CD4-positive, CD25-positive, alpha-beta regulatory T cell (primary cell): ENCODE data around the gene ACY1. TPM values are rescaled to one million over a fixed set of nuclear protein-coding genes. Genes with fewer than 3 reads are reported as not detected.

Experiments
- ATAC-seq, 2 donors: fragments of 150-1000 bp; cut with Tn5 transposase; one replicate each; pipeline ENCODE4 v1.10.0; 2021; ENCODE audit warnings: low read depth in 2 of 2, moderate number of reproducible peaks in 2 of 2, moderate library complexity in 1 of 2
- DNase-seq, 3 donors: peaks; one replicate each; pipeline versions ENCODE4 v3.0.0 to v3.0.0-alpha.2; 2012 to 2022; ENCODE audit warnings: mixed read lengths in 1 of 3
- H3K27ac ChIP-seq: one replicate; pipeline ENCODE4 v1.7.0; 2013; ENCODE audit warnings: mild to moderate bottlenecking, low read length; ENCODE audit not compliant: insufficient read depth, poor library complexity, severe bottlenecking
- H3K27me3 ChIP-seq: one replicate; pipeline ENCODE4 v1.7.0; 2013; ENCODE audit warnings: low read length; ENCODE audit not compliant: control insufficient read depth, insufficient read depth
- H3K36me3 ChIP-seq: one replicate; pipeline ENCODE4 v1.7.0; 2013; ENCODE audit warnings: mild to moderate bottlenecking, low read length, moderate library complexity; ENCODE audit not compliant: control insufficient read depth, insufficient read depth
- H3K4me1 ChIP-seq: 2 replicates; pipeline ENCODE4 v1.7.0; 2013; ENCODE audit warnings: mild to moderate bottlenecking, low read length; ENCODE audit not compliant: insufficient read depth, control insufficient read depth, poor library complexity, severe bottlenecking
- H3K4me3 ChIP-seq: one replicate; pipeline ENCODE4 v1.7.0; 2013; ENCODE audit warnings: low read depth, mild to moderate bottlenecking, low read length, moderate library complexity
- H3K9me3 ChIP-seq, 2 experiments: 1 replicate in 1 of 2; 2 replicates in 1 of 2; pipeline ENCODE4 v1.7.0; 2013; ENCODE audit warnings: low read length in 2 of 2, mild to moderate bottlenecking in 1 of 2, moderate library complexity in 1 of 2; ENCODE audit not compliant: control insufficient read depth in 2 of 2
- H3K27ac Mint-ChIP-seq, 3 donors: one replicate each; pipeline ENCODE4 v1.8.0; 2020 to 2022; ENCODE audit warnings: mild to moderate bottlenecking in 3 of 3, mixed read lengths in 3 of 3, moderate library complexity in 2 of 3
- H3K27me3 Mint-ChIP-seq: one replicate; pipeline ENCODE4 v1.8.0; 2022; ENCODE audit warnings: mild to moderate bottlenecking, mixed read lengths
- H3K36me3 Mint-ChIP-seq: one replicate; pipeline ENCODE4 v1.8.0; 2020; ENCODE audit warnings: mixed read lengths
- H3K4me1 Mint-ChIP-seq, 4 donors: one replicate each; pipeline ENCODE4 v1.8.0; 2020 to 2022; ENCODE audit warnings: mixed read lengths in 4 of 4, mild to moderate bottlenecking in 1 of 4
- H3K4me3 Mint-ChIP-seq, 4 donors: one replicate each; pipeline ENCODE4 v1.8.0; 2020 to 2022; ENCODE audit warnings: mild to moderate bottlenecking in 4 of 4, mixed read lengths in 4 of 4, moderate library complexity in 3 of 4
- H3K9me3 Mint-ChIP-seq, 7 donors: one replicate each; pipeline ENCODE4 v1.8.0; 2020 to 2022; ENCODE audit warnings: mixed read lengths in 7 of 7, mild to moderate bottlenecking in 3 of 7, moderate library complexity in 2 of 7
- polyA plus RNA-seq, 4 donors: library from polyadenylated mRNA; unstranded; fragments of 300-500 nt; fragmentation: Illumina TruSeq; gene quantifications; one replicate each; pipeline ENCODE4 v1.2.3, GENCODE V29; 2021
- total RNA-seq: library from RNA; stranded (reverse); gene quantifications from one replicate; pipeline ENCODE4 v1.2.3, GENCODE V29; 2022

The ACY1 gene
- total and polyA plus RNA-seq, 5 donors from 2014 or later, result 6.4 to 14.7 (median 10.9) TPM

DNA sequence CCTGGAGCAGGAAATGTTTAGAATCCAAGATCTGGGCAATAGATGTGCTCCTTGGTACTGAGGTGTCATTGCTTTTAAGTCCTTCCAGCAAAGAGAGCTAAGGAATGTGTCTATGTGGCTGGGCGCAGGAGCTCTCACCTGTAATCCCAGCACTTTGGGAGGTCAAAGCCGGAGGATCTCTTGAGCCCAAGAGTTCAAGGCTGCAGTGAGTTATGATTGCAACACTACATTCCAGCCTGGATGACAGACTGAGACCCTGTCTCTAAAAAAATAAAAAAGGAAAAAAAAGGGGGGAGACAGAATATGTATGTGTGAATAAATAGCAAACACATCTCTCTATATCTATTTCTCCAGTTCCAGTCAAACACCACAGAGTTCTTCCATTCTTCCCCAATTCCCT lies 32.4 kb upstream of the ACY1 start:
- ATAC-seq (no peak), DNase-seq (no peak)
- H3K4me1 ChIP-seq, result peaks cover 2% of the 10 kb centered on the region
- no peak overlapping the region for H3K27ac Mint-ChIP-seq
- H3K4me3 ChIP-seq, result no peak overlapping the region
- peaks cover 11% of the 10 kb centered on the region for H3K27me3 ChIP-seq
- H3K27me3 Mint-ChIP-seq, result peaks cover 17% of the 10 kb centered on the region
- H3K9me3 ChIP-seq, result no peaks in the 10 kb centered on the region
- H3K36me3 Mint-ChIP-seq, result peaks cover 7% of the 10 kb centered on the region
- H3K4me3 Mint-ChIP-seq, result no peak overlapping the region
- no peaks in the 10 kb centered on the region for H3K36me3 ChIP-seq
- no peak overlapping the region for H3K27ac ChIP-seq
- H3K4me1 Mint-ChIP-seq, result peaks cover 0 to 4% (median 2%) of the 10 kb centered on the region in 4 donors
- H3K9me3 Mint-ChIP-seq, result peaks cover 0 to 2% (median 0%) of the 10 kb centered on the region in 7 donors

DNA sequence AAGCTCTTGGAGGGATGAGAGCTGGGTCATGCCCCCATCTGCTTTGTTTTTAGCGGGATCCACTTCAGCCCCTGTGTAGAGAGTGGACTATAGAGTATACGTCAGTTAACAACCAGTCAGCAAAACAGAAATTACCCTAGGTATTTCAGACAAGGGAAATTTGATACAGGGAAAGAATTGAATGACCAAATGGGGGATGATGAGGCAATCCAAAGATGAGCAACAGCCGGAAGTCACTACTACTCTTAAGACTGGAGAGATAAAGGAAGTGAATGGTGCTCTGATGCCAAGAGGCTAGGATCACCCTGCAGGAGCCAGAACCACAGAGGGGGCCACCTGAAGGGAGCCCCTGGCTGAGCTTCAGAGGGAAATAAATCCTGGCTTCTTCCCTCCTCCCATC lies 29.9 kb upstream of the ACY1 start:
- DNase-seq, result no peak
- peaks cover 11% of the 10 kb centered on the region for H3K27me3 ChIP-seq
- peak overlapping the region in 1 of 4 donors; percentile 70 for H3K4me3 Mint-ChIP-seq
- ATAC-seq, result no peak
- H3K27ac Mint-ChIP-seq, result no peak overlapping the region
- H3K27ac ChIP-seq, result no peak overlapping the region
- no peak overlapping the region for H3K4me3 ChIP-seq
- H3K27me3 Mint-ChIP-seq, result peaks cover 24% of the 10 kb centered on the region
- peaks cover 0 to 2% (median 0%) of the 10 kb centered on the region in 7 donors for H3K9me3 Mint-ChIP-seq
- no peaks in the 10 kb centered on the region for H3K9me3 ChIP-seq
- no peaks in the 10 kb centered on the region for H3K36me3 ChIP-seq
- H3K4me1 Mint-ChIP-seq, result peaks cover 0 to 8% (median 2%) of the 10 kb centered on the region in 4 donors
- H3K36me3 Mint-ChIP-seq, result peaks cover 5% of the 10 kb centered on the region
- H3K4me1 ChIP-seq, result peaks cover 11% of the 10 kb centered on the region

DNA sequence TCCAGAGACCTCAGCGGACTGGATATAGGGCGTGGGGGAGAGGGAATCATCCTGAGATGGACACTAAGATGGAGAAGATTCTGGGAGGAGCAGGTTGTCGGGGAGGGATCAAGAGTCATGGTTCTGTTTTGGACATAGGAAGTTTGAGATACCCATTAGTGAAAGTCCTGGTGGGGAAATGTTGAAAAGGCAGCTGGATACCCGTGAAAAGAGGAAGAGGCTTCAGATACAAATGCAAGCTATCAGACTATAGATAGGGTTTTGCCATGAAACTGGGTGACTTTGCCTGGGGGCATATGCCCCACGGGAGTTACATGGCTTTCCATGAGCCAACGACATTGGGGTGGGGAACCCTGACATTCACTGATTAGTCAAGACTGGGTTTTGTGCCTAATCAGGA lies 29.2 kb upstream of the ACY1 start:
- Mint-ChIP-seq H3K4me1 (peaks cover 0 to 8% (median 2%) of the 10 kb centered on the region in 4 donors), H3K27me3 (peaks cover 24% of the 10 kb centered on the region), H3K9me3 (peaks cover 0 to 2% (median 0%) of the 10 kb centered on the region in 7 donors), H3K4me3 (peak overlapping the region in 2 of 4 donors; percentile 24 to 44), H3K27ac (peak overlapping the region in 1 of 3 donors; percentile 11), H3K36me3 (peaks cover 4% of the 10 kb centered on the region)
- no peak for ATAC-seq
- no peak for DNase-seq
- Histone ChIP-seq H3K4me3 (no peak overlapping the region), H3K4me1 (peaks cover 11% of the 10 kb centered on the region), H3K27ac (no peak overlapping the region), H3K27me3 (peaks cover 11% of the 10 kb centered on the region), H3K9me3 (no peaks in the 10 kb centered on the region), H3K36me3 (no peaks in the 10 kb centered on the region)

DNA sequence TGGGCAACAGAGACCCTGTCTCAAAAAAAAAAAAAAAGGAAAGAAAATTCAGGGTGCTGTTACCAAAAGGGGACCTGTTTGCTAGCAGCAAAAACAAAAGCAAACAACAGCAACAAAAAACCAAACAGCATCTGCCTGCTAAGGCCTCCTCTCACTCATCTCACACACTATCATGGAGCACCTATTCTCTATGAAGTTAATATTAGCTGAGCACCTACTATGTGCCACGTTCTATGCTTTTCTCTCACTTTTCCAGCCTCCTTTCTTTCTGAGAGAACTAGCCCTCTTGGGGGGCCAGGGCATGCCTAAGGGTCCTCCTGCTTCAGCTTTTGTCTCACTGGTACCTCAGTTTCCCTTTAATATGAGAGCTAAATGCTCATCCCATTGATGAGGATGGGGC lies 28.6 kb upstream of the ACY1 start:
- no peaks in the 10 kb centered on the region for H3K36me3 ChIP-seq
- H3K27ac ChIP-seq, result no peak overlapping the region
- H3K9me3 ChIP-seq, result no peaks in the 10 kb centered on the region
- no peak overlapping the region for H3K27ac Mint-ChIP-seq
- H3K27me3 ChIP-seq, result peaks cover 11% of the 10 kb centered on the region
- peaks cover 0 to 2% (median 0%) of the 10 kb centered on the region in 7 donors for H3K9me3 Mint-ChIP-seq
- H3K4me1 ChIP-seq, result peaks cover 11% of the 10 kb centered on the region
- DNase-seq (no peak), ATAC-seq (no peak)
- no peak overlapping the region for H3K4me3 ChIP-seq
- H3K36me3 Mint-ChIP-seq, result peaks cover 4% of the 10 kb centered on the region
- no peak overlapping the region for H3K4me3 Mint-ChIP-seq
- H3K27me3 Mint-ChIP-seq, result peaks cover 24% of the 10 kb centered on the region
- H3K4me1 Mint-ChIP-seq, result peaks cover 0 to 8% (median 2%) of the 10 kb centered on the region in 4 donors

DNA sequence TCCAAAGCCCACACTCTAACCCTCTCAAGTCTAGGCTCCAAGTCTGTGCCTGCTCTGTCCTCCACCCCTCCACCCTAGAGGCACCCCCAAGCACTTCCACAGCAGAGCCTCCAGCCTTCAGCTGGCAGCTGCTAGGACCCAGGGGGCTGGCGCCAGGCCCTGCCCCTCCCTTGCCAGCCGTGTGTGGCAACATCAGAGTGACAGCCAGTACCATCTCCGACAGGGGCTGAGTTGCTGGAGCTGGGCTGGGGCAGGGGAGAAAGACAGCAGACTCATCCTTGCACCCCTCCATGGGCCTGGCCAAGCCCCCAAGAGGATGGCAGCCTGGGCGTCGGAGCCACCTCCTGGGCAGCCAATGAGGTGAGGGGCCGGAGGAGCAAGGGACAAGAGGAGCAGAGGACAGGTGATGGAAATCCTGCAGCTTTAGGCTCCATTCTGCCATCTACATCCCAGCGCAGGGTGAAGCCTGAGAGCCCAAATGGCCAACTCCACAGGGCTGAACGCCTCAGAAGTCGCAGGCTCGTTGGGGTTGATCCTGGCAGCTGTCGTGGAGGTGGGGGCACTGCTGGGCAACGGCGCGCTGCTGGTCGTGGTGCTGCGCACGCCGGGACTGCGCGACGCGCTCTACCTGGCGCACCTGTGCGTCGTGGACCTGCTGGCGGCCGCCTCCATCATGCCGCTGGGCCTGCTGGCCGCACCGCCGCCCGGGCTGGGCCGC lies 28.0 kb upstream of the ACY1 start, which contains the start of gene GPR62:
Gene GPR62 (plus strand): TSS at position 207 of the 718 bp plus-strand sequence. CDS start 272 bp downstream, at position 479.
- DNase-seq, result no peak
- Mint-ChIP-seq H3K27me3 (peaks cover 24% of the 10 kb centered on the region), H3K27ac (no peak within 1 kb of the TSS), H3K36me3 (peaks cover 4% of the 10 kb centered on the region), H3K9me3 (peaks cover 0 to 2% (median 0%) of the 10 kb centered on the region in 7 donors), H3K4me3 (peak within 1 kb of the TSS in 2 of 4 donors; percentile 57 to 69), H3K4me1 (peaks cover 0 to 8% (median 2%) of the 10 kb centered on the region in 4 donors)
- no peaks in the 10 kb centered on the region for H3K9me3 ChIP-seq
- H3K4me1 ChIP-seq, result peaks cover 11% of the 10 kb centered on the region
- H3K27me3 ChIP-seq, result peaks cover 11% of the 10 kb centered on the region
- H3K4me3 ChIP-seq, result no peak within 1 kb of the TSS
- peak in 1 of 2 donors; percentile 2 for ATAC-seq
- no peaks in the 10 kb centered on the region for H3K36me3 ChIP-seq
- H3K27ac ChIP-seq, result no peak within 1 kb of the TSS

DNA sequence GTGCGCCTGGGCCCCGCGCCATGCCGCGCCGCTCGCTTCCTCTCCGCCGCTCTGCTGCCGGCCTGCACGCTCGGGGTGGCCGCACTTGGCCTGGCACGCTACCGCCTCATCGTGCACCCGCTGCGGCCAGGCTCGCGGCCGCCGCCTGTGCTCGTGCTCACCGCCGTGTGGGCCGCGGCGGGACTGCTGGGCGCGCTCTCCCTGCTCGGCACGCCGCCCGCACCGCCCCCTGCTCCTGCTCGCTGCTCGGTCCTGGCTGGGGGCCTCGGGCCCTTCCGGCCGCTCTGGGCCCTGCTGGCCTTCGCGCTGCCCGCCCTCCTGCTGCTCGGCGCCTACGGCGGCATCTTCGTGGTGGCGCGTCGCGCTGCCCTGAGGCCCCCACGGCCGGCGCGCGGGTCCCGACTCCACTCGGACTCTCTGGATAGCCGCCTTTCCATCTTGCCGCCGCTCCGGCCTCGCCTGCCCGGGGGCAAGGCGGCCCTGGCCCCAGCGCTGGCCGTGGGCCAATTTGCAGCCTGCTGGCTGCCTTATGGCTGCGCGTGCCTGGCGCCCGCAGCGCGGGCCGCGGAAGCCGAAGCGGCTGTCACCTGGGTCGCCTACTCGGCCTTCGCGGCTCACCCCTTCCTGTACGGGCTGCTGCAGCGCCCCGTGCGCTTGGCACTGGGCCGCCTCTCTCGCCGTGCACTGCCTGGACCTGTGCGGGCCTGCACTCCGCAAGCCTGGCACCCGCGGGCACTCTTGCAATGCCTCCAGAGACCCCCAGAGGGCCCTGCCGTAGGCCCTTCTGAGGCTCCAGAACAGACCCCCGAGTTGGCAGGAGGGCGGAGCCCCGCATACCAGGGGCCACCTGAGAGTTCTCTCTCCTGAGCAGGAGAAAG lies 27.2 kb upstream of the ACY1 start:
- Mint-ChIP-seq H3K9me3 (peaks cover 0 to 2% (median 0%) of the 10 kb centered on the region in 7 donors), H3K4me1 (peaks cover 0 to 8% (median 2%) of the 10 kb centered on the region in 4 donors), H3K27ac (no peak overlapping the region), H3K27me3 (peaks cover 24% of the 10 kb centered on the region), H3K36me3 (peaks cover 4% of the 10 kb centered on the region), H3K4me3 (peak overlapping the region in 3 of 4 donors; percentile 51 to 69 (median 57))
- H3K9me3 ChIP-seq, result no peaks in the 10 kb centered on the region
- H3K27ac ChIP-seq, result no peak overlapping the region
- no peak overlapping the region for H3K4me3 ChIP-seq
- no peaks in the 10 kb centered on the region for H3K36me3 ChIP-seq
- peaks cover 11% of the 10 kb centered on the region for H3K4me1 ChIP-seq
- H3K27me3 ChIP-seq, result peaks cover 11% of the 10 kb centered on the region
- DNase-seq (peak; percentile 26 to 59 (median 28)), ATAC-seq (peak; percentile 70 to 71)

DNA sequence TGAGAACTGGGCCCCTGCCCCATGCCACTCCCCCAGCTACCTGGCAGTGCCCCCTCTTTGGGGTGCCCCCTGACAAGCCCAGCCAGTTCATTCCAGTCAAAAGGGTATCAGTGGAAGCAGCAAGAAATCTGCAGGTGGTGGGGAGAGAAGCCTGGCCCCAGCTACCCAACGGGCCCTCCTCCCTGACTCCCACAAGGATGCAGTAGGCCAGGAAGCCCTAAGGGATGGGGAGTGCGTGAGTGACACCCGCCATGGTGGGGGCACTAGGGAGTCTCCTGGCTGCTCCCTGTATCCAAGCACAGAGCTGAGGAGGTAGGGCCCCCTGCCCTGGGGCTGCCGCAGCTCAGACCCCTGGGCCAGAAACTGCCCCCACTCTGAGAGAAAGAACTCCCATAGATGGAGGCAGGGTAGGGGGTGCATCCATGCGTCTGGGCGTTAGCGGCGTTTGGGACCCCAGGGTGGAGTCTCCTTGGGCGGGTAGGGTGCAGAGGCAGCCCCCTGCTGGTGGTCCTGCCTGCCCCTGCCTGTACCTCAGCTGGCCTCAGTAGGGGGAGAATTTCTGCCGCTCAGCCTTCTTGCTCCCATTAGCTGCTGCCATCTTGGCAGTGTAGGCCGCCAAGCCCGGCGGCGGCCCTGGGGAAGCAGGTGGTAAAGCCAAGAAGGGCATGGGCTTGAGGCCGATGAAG lies 25.7 kb upstream of the ACY1 start:
- no peak for ATAC-seq
- no peaks in the 10 kb centered on the region for H3K9me3 ChIP-seq
- no peak for DNase-seq
- no peak overlapping the region for H3K4me3 ChIP-seq
- Mint-ChIP-seq H3K27ac (no peak overlapping the region), H3K27me3 (peaks cover 24% of the 10 kb centered on the region), H3K36me3 (peaks cover 4% of the 10 kb centered on the region), H3K4me1 (peaks cover 0 to 8% (median 2%) of the 10 kb centered on the region in 4 donors), H3K9me3 (peaks cover 0 to 2% (median 0%) of the 10 kb centered on the region in 7 donors), H3K4me3 (peak overlapping the region in 1 of 4 donors; percentile 20)
- H3K4me1 ChIP-seq, result peaks cover 11% of the 10 kb centered on the region
- no peaks in the 10 kb centered on the region for H3K36me3 ChIP-seq
- no peak overlapping the region for H3K27ac ChIP-seq
- H3K27me3 ChIP-seq, result peaks cover 11% of the 10 kb centered on the region
